H1 (cell line): ENCODE results near the gene CD46. TPM values are rescaled to one million over a fixed set of nuclear protein-coding genes. Genes with fewer than 3 reads are reported as not detected.

ENCODE experiments used
- ASH2L ChIP-seq: fragments of 200-600, 300-600 bp; sonication (generic); IDR thresholded peaks from one replicate; pipeline ENCODE4 v1.7.1; 2017; ENCODE audit warnings: low read length
- CEBPB ChIP-seq: IDR thresholded peaks from 2 replicates; pipeline ENCODE4 v1.6.1; 2012; ENCODE audit warnings: low read depth, low read length
- EGR1 ChIP-seq: IDR thresholded peaks from 2 replicates; pipeline ENCODE4 v1.6.1; 2011; ENCODE audit warnings: low read depth, low read length, borderline replicate concordance
- JUN ChIP-seq: IDR thresholded peaks from 2 replicates; pipeline ENCODE4 v1.6.1; 2011; ENCODE audit warnings: low read depth, mild to moderate bottlenecking, improper control_type of control experiment, low read length
- RBBP5 ChIP-seq: IDR thresholded peaks from 2 replicates; pipeline ENCODE4 v1.7.1; 2012; ENCODE audit warnings: low read depth, mild to moderate bottlenecking, inconsistent platforms, low read length, moderate library complexity, borderline replicate concordance
- RXRA ChIP-seq: IDR thresholded peaks from 2 replicates; pipeline ENCODE4 v1.6.1; 2011; ENCODE audit warnings: low read depth, mild to moderate bottlenecking, low read length, moderate library complexity; ENCODE audit not compliant: insufficient read depth
- SAP30 ChIP-seq: fragments of 300-600 bp; sonication (generic); IDR thresholded peaks from 2 replicates; pipeline ENCODE4 v1.7.1; 2012; ENCODE audit warnings: low read length, moderate library complexity, mild to moderate bottlenecking, inconsistent platforms; ENCODE audit not compliant: insufficient read depth, insufficient replicate concordance
- polyA plus RNA-seq, 7 experiments: library from polyadenylated mRNA; depleted of rRNA in 3 of 7; stranded (reverse) in 5 of 7; unstranded in 2 of 7; fragments of >200 nt in 5 of 7; fragments of 200-250 nt in 2 of 7; gene quantifications; 1 replicate in 5 of 7; 2 replicates in 1 of 7; 4 replicates in 1 of 7; pipeline versions ENCODE4 v1.2.1 to v1.2.3, GENCODE V29; 2011 to 2013; ENCODE audit warnings: missing spikeins in 2 of 7, mixed read lengths in 2 of 7
- total RNA-seq: library from RNA; stranded (reverse); fragmentation: NEBNext Ultra II Directional; extraction: Animal tissue kit (Norgen Biotek cat#: 25700); gene quantifications from 2 replicates; pipeline ENCODE4 v1.2.1, GENCODE V29; 2021

The CD46 gene
- total and polyA plus RNA-seq, 2 of the 8 experiments (the other 6 are each of a cell fraction or from before 2014, with no cell fraction given), result 60.9 to 113 TPM

- TF ChIP-seq JUN, result no peak
- TF ChIP-seq EGR1, result no peak
- TF ChIP-seq RXRA, result no peak
- TF ChIP-seq SAP30, result no peak
- TF ChIP-seq CEBPB, result no peak
- TF ChIP-seq ASH2L, result no peak
- TF ChIP-seq RBBP5, result no peak
Observed at GRCh38 chr1:207742850-207743555, 8.9 kb upstream of the CD46 start (continued).
